GM12801 (cell line): ENCODE data around the gene CACNA1D.

Experiments
- TF ChIP-seq, protein P1 (sequence below): IDR thresholded peaks from one replicate; pipeline ENCODE4 v1.5.1; 2011; ENCODE audit warnings: control low read depth; ENCODE audit not compliant: insufficient read length; ENCODE audit errors: extremely low read depth

CACNA1D gene

GRCh38 chr3:53570081-53570480, 75.7 kb downstream of the CACNA1D start:
- TF ChIP-seq, protein P1, sequence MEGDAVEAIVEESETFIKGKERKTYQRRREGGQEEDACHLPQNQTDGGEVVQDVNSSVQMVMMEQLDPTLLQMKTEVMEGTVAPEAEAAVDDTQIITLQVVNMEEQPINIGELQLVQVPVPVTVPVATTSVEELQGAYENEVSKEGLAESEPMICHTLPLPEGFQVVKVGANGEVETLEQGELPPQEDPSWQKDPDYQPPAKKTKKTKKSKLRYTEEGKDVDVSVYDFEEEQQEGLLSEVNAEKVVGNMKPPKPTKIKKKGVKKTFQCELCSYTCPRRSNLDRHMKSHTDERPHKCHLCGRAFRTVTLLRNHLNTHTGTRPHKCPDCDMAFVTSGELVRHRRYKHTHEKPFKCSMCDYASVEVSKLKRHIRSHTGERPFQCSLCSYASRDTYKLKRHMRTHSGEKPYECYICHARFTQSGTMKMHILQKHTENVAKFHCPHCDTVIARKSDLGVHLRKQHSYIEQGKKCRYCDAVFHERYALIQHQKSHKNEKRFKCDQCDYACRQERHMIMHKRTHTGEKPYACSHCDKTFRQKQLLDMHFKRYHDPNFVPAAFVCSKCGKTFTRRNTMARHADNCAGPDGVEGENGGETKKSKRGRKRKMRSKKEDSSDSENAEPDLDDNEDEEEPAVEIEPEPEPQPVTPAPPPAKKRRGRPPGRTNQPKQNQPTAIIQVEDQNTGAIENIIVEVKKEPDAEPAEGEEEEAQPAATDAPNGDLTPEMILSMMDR: no peak

- TF ChIP-seq, protein P1: no peak
Measured at GRCh38 chr3:53570709-53571108, 76.3 kb downstream of the CACNA1D start.

- TF ChIP-seq, protein P1: no peak
Measured at GRCh38 chr3:53571264-53571663, 76.9 kb downstream of the CACNA1D start.

GRCh38 chr3:53577506-53577905, 83.1 kb downstream of the CACNA1D start:
- TF ChIP-seq, protein P1: no peak

DNA sequence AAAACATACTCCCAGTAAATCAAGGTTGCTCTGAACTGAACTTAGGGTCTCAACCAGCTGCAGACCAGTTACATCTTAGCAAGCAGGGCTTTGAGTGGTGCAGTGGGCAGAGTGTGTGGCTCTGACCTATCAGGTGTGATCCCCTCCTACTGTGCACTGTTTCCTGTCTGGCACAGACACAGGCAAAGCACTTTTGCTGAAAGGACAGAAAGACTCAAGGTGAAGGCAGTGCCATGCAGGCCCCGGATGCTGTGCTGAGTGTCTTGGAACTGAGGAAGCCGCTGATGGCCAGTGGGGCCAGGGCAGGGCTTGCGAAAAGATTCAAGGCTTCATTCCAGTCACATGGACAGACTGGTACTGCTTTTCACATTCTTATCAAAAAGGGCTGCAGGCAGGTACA, 85.2 kb downstream of the CACNA1D start:
- TF ChIP-seq, protein P1: no peak

GRCh38 chr3:53581671-53582070, 87.3 kb downstream of the CACNA1D start:
- TF ChIP-seq, protein P1: no peak

DNA sequence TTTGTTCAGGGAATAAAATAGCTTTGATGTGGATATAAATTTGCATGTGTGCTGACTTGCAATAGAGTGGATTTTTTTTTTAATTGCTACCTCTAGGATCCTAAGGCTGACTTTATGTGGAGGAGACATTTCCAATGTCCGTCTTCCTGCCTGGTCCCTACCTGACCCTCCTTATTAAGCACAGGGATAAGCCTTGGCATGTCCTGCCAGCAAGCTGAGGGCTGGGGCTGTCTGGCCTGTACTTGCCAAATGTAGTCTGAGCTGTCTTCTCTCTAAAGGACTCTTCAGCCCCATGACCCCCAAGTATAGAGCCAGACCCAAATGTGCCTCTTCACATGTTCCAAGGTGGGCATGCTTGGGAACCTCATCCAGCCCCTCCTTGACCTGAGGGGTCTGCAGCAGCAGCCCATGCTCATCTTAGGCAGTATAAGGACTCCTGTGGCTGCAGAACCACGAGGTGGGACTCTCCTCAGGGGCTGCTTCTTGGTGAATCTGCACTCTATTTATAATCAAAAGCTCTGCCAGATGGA, 88.8 kb downstream of the CACNA1D start:
- TF ChIP-seq, protein P1: no peak

GRCh38 chr3:53585049-53585448, 90.6 kb downstream of the CACNA1D start:
- TF ChIP-seq, protein P1: no peak
